Esophagus squamous epithelium (tissue), 4 donors: Measurements from ENCODE around the gene FHIT.

Experiments used
- CTCF ChIP-seq, 6 experiments: fragments of 450-650 bp in 4 of 6; fragments of 200-600 bp in 2 of 6; sonication (generic) in 2 of 6; IDR thresholded peaks; one replicate each; pipeline ENCODE4 v1.5.1; 2016 to 2019; ENCODE audit warnings: antibody characterized with exemption in 6 of 6, mild to moderate bottlenecking in 4 of 6, moderate library complexity in 4 of 6
- POLR2A ChIP-seq, 4 donors: fragments of 450-650 bp; IDR thresholded peaks; one replicate each; pipeline ENCODE4 v1.6.1; 2017; ENCODE audit warnings: antibody characterized with exemption in 4 of 4, mild to moderate bottlenecking in 4 of 4, moderate library complexity in 3 of 4

- TF ChIP-seq CTCF (IDR thresholded peaks at IDR 0.05): no peak
- TF ChIP-seq POLR2A (IDR thresholded peaks at IDR 0.05): no peak
Observed at GRCh38 chr3:60413551-60413950, 837.7 kb downstream of the FHIT start.
